Measurements from ENCODE around the gene PSMG2. TPM values are rescaled to one million over a fixed set of nuclear protein-coding genes. Genes with fewer than 3 reads are reported as not detected.

The PSMG2 gene
- polyA plus RNA-seq, 1 donor from 2014 or later, result 87.2 TPM

DNA sequence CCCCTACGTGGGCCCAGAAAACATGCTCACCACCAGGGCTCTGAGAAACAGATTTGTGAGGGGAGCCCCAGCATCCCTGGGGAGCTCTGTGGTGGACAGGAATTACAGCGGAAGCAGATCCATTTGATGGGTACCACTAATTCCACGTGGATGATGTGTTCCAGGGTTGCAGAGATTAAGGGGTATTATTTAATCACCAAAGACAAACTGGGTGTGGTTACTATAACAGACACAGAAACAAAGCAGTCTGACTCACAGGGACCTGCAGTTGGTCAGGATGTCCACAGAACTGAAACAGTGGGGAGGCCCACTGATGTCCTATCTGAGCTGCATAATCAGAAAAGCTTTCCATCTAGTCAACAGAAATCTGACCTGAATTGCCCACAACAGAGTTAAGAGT is 65.8 kb downstream of the PSMG2 start:
- no peaks in the 10 kb centered on the region for H3K27me3 ChIP-seq (ENCODE audit: insufficient read depth, low read depth, low read length)
- no peaks in the 10 kb centered on the region for H3K9me3 ChIP-seq (ENCODE audit: low read length)
- H3K4me3 ChIP-seq (ENCODE audit: low read length), result no peak overlapping the region
- TF ChIP-seq MXI1 (conservative IDR thresholded peaks at IDR 0.05; ENCODE audit: poor library complexity, severe bottlenecking) (no peak), EP300 (conservative IDR thresholded peaks at IDR 0.05; ENCODE audit: poor library complexity, severe bottlenecking) (no peak), TAF1 (IDR thresholded peaks at IDR 0.05; ENCODE audit: low read depth) (no peak), REST (IDR thresholded peaks at IDR 0.05; ENCODE audit: borderline replicate concordance) (no peak), EZH2 (IDR thresholded peaks at IDR 0.05; ENCODE audit: borderline replicate concordance, insufficient read depth, low read length, poor library complexity, severe bottlenecking) (no peak), POLR2AphosphoS5 (IDR thresholded peaks at IDR 0.05) (no peak), RAD21 (conservative IDR thresholded peaks at IDR 0.05) (no peak), SMC3 (conservative IDR thresholded peaks at IDR 0.05; ENCODE audit: poor library complexity) (no peak)
- TF ChIP-seq, protein P1, sequence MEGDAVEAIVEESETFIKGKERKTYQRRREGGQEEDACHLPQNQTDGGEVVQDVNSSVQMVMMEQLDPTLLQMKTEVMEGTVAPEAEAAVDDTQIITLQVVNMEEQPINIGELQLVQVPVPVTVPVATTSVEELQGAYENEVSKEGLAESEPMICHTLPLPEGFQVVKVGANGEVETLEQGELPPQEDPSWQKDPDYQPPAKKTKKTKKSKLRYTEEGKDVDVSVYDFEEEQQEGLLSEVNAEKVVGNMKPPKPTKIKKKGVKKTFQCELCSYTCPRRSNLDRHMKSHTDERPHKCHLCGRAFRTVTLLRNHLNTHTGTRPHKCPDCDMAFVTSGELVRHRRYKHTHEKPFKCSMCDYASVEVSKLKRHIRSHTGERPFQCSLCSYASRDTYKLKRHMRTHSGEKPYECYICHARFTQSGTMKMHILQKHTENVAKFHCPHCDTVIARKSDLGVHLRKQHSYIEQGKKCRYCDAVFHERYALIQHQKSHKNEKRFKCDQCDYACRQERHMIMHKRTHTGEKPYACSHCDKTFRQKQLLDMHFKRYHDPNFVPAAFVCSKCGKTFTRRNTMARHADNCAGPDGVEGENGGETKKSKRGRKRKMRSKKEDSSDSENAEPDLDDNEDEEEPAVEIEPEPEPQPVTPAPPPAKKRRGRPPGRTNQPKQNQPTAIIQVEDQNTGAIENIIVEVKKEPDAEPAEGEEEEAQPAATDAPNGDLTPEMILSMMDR (IDR thresholded peaks at IDR 0.05; ENCODE audit: poor library complexity, severe bottlenecking), result no peak
- H3F3A ChIP-seq (ENCODE audit: insufficient read depth, low read length, poor library complexity, severe bottlenecking), result no peaks in the 10 kb centered on the region
- no peak overlapping the region for H3K4me2 ChIP-seq (ENCODE audit: low read length)
- H4K20me1 ChIP-seq (ENCODE audit: insufficient read depth), result no peaks in the 10 kb centered on the region
- H3K36me3 ChIP-seq (ENCODE audit: insufficient read depth, low read length), result no peaks in the 10 kb centered on the region
- no peaks in the 10 kb centered on the region for H3K79me2 ChIP-seq (replicated peaks; ENCODE audit: insufficient read depth, low read length)
- no peaks in the 10 kb centered on the region for H3K9me2 ChIP-seq (ENCODE audit: insufficient read depth, low read length)
- H2AFZ ChIP-seq (ENCODE audit: low read depth, low read length), result no peak overlapping the region
- H3K27ac ChIP-seq (ENCODE audit: low read length), result no peak overlapping the region
- H3K9ac ChIP-seq (ENCODE audit: low read length), result no peak overlapping the region

GRCh38 chr18:12769136-12769535 is 66.3 kb downstream of the PSMG2 start:
- Histone ChIP-seq H2AFZ (ENCODE audit: low read depth, low read length) (no peak overlapping the region), H3K79me2 (replicated peaks; ENCODE audit: insufficient read depth, low read length) (no peaks in the 10 kb centered on the region), H3K9ac (ENCODE audit: low read length) (no peak overlapping the region), H4K20me1 (ENCODE audit: insufficient read depth) (no peaks in the 10 kb centered on the region), H3K27me3 (ENCODE audit: insufficient read depth, low read depth, low read length) (no peaks in the 10 kb centered on the region), H3K4me2 (ENCODE audit: low read length) (no peak overlapping the region), H3K27ac (ENCODE audit: low read length) (no peak overlapping the region), H3K9me3 (ENCODE audit: low read length) (no peaks in the 10 kb centered on the region), H3F3A (ENCODE audit: insufficient read depth, low read length, poor library complexity, severe bottlenecking) (no peaks in the 10 kb centered on the region), H3K4me3 (ENCODE audit: low read length) (no peak overlapping the region), H3K9me2 (ENCODE audit: insufficient read depth, low read length) (no peaks in the 10 kb centered on the region), H3K36me3 (ENCODE audit: insufficient read depth, low read length) (no peaks in the 10 kb centered on the region)
- no peak for TF ChIP-seq MXI1 (conservative IDR thresholded peaks at IDR 0.05; ENCODE audit: poor library complexity, severe bottlenecking)
- TF ChIP-seq EP300 (conservative IDR thresholded peaks at IDR 0.05; ENCODE audit: poor library complexity, severe bottlenecking), result no peak

All from neural cell (in vitro differentiated cells).